GM23248 (cell line): ENCODE data around the gene HHIPL1. TPM values are rescaled to one million over a fixed set of nuclear protein-coding genes. Genes with fewer than 3 reads are reported as not detected.

Experiments
- DNase-seq: peaks from one replicate; pipeline ENCODE4 v3.0.0-alpha.2; 2015
- H2AFZ ChIP-seq: fragments of 200-600 bp; sonication (generic); 2 replicates; pipeline ENCODE4 v1.6.1; 2016; ENCODE audit warnings: antibody characterized with exemption
- H3F3A ChIP-seq: fragments of 200-600 bp; sonication (generic); 2 replicates; pipeline ENCODE4 v1.6.1; 2016; ENCODE audit warnings: mild to moderate bottlenecking, antibody characterized with exemption, mixed run types; ENCODE audit not compliant: insufficient read depth
- H3K27ac ChIP-seq: fragments of 200-600 bp; sonication (generic); 2 replicates; pipeline ENCODE4 v1.5.1; 2016; ENCODE audit warnings: mild to moderate bottlenecking
- H3K27me3 ChIP-seq: fragments of 200-600 bp; sonication (generic); replicated peaks from 2 replicates; pipeline ENCODE4 v1.6.1; 2016; ENCODE audit warnings: mild to moderate bottlenecking; ENCODE audit not compliant: insufficient read depth
- H3K36me3 ChIP-seq: fragments of 200-600 bp; sonication (generic); 2 replicates; pipeline ENCODE4 v1.6.1; 2016; ENCODE audit warnings: low read depth, mild to moderate bottlenecking
- H3K4me1 ChIP-seq: fragments of 200-600 bp; sonication (generic); 2 replicates; pipeline ENCODE4 v1.6.1; 2016; ENCODE audit warnings: mild to moderate bottlenecking; ENCODE audit not compliant: insufficient read depth
- H3K4me2 ChIP-seq: fragments of 200-600 bp; sonication (generic); one replicate; pipeline ENCODE4 v1.6.1; 2016; ENCODE audit warnings: mild to moderate bottlenecking; ENCODE audit not compliant: unreplicated experiment
- H3K4me3 ChIP-seq: fragments of 200-600 bp; sonication (generic); 2 replicates; pipeline ENCODE4 v1.5.1; 2016; ENCODE audit warnings: mild to moderate bottlenecking
- H3K79me2 ChIP-seq: fragments of 200-600 bp; sonication (generic); 2 replicates; pipeline ENCODE4 v1.6.1; 2016; ENCODE audit warnings: mild to moderate bottlenecking; ENCODE audit not compliant: insufficient read depth
- H3K9ac ChIP-seq: fragments of 200-600 bp; sonication (generic); 2 replicates; pipeline ENCODE4 v1.6.1; 2016; ENCODE audit warnings: mild to moderate bottlenecking
- H3K9me2 ChIP-seq: fragments of 200-600 bp; sonication (generic); 2 replicates; pipeline ENCODE4 v1.6.1; 2016; ENCODE audit warnings: mixed run types, mild to moderate bottlenecking, moderate library complexity; ENCODE audit not compliant: insufficient read depth
- H3K9me3 ChIP-seq: fragments of 200-600 bp; sonication (generic); one replicate; pipeline ENCODE4 v1.6.1; 2017; ENCODE audit warnings: low read depth
- H4K20me1 ChIP-seq: fragments of 200-600 bp; sonication (generic); 2 replicates; pipeline ENCODE4 v1.6.0; 2016; ENCODE audit not compliant: insufficient read depth
- EZH2 ChIP-seq: fragments of 200-600 bp; sonication (generic); IDR thresholded peaks from 2 replicates; pipeline ENCODE4 v1.6.1; 2018; ENCODE audit warnings: antibody characterized with exemption, mild to moderate bottlenecking; ENCODE audit not compliant: insufficient read depth, poor library complexity, severe bottlenecking
- EZH2phosphoT487 ChIP-seq: fragments of 200-600 bp; sonication (generic); IDR thresholded peaks from 2 replicates; pipeline ENCODE4 v1.6.1; 2018; ENCODE audit warnings: antibody characterized with exemption, moderate library complexity, mild to moderate bottlenecking, low read depth; ENCODE audit not compliant: insufficient read depth
- WGBS, 2 experiments: methylation state at CpG; one replicate each; pipeline ENCODE4 v1.1.6; 2015 to 2017; ENCODE audit warnings: low lambda C conversion rate in 2 of 2, low coverage in 1 of 2; ENCODE audit errors: missing lambda C conversion rate in 2 of 2; 5-methylcytosine and 5-hydroxymethylcytosine counted together
- in situ Hi-C: fragments of 300-500 bp; cut with MboI; formaldehyde crosslinking; loops from 2 replicates; pipeline ENCODE4 v1.15.0; 2020
- polyA plus RNA-seq: library from polyadenylated mRNA; unstranded; fragments of >200 nt; fragmentation: Nextera tagmentation; extraction: Ambion mirVana; gene quantifications from 2 replicates; pipeline ENCODE4 v1.2.1, GENCODE V29; 2016
- total RNA-seq: library from RNA; depleted of rRNA; stranded (reverse); fragments of >200 nt; shearing (Covaris generic); gene quantifications from 2 replicates; pipeline ENCODE4 v1.2.3, GENCODE V29; 2014

Gene HHIPL1
- total and polyA plus RNA-seq, 2 experiments from 2014 or later, result 6.5 to 11.3 TPM

GRCh38 chr14:99619835-99620834, 24.8 kb upstream of the HHIPL1 start:
- H2AFZ ChIP-seq, result peak overlapping the region; percentile 67
- H3K9ac ChIP-seq, result peak overlapping the region; percentile 35; the same call in 1 of the 2 replicates
- H3K27ac ChIP-seq, result peak overlapping the region; percentile 20

DNA sequence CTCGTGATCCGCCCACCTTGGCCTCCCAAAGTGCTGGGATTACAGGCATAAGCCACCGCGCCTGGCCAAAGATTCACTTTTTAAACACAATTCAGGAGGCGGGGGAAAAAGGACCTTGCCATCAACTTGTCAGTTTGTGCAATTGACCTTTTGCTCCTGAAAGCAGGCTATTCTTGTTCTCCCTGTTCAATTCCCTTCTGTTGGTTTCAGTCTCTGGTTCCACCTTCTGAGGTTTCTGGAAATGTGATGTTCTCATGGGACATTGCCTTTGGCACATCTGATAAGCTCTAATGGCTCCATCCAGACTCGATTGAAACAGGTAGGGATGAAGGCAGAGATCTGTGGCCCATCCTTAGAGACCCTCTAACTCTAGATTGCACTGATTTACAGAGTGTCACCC, 23.0 kb upstream of the HHIPL1 start:
- in situ Hi-C loops, result loop anchor here (5.0 kb wide), 1 partner anchor 100 kb away; no protein-coding TSS in a partner anchor
- Histone ChIP-seq H4K20me1 (no peaks in the 10 kb centered on the region), H3K4me2 (no peak overlapping the region), H3K27ac (no peak overlapping the region; the same call in 1 of the 2 replicates), H3K9me3 (no peaks in the 10 kb centered on the region), H3K4me1 (peaks cover 38% of the 10 kb centered on the region), H3K79me2 (no peaks in the 10 kb centered on the region), H3K9me2 (no peaks in the 10 kb centered on the region), H3F3A (peaks cover 21% of the 10 kb centered on the region), H3K4me3 (no peak overlapping the region), H2AFZ (no peak overlapping the region), H3K36me3 (no peaks in the 10 kb centered on the region), H3K9ac (no peak overlapping the region), H3K27me3 (no peaks in the 10 kb centered on the region)
- WGBS, 2 experiments, result 90 to 94% methylated on average over 6 of the region's 6 CpGs
- DNase-seq, result no peak
- no peak for TF ChIP-seq EZH2
- no peak for TF ChIP-seq EZH2phosphoT487

More at GRCh38 chr14:99619835-99620834, 24.8 kb upstream of the HHIPL1 start:
- Histone ChIP-seq H3K79me2 (no peaks in the 10 kb centered on the region), H3K36me3 (no peaks in the 10 kb centered on the region), H3K27me3 (no peaks in the 10 kb centered on the region), H4K20me1 (no peaks in the 10 kb centered on the region), H3K4me3 (no peak overlapping the region), H3K4me2 (peak overlapping the region; percentile 35), H3K9me3 (no peaks in the 10 kb centered on the region), H3K4me1 (peaks cover 38% of the 10 kb centered on the region), H3F3A (peaks cover 21% of the 10 kb centered on the region), H3K9me2 (no peaks in the 10 kb centered on the region)
- DNase-seq, result peak; percentile 86
- in situ Hi-C loops, result loop anchor here (5.0 kb wide), 1 partner anchor 98 kb away; no protein-coding TSS in a partner anchor
- TF ChIP-seq EZH2 (no peak), EZH2phosphoT487 (no peak)
- 30 to 32% methylated on average over 13 of the region's 13 CpGs for WGBS, 2 experiments

- no peak for DNase-seq
- no peak overlapping the region for H3K4me2 ChIP-seq
- no peaks in the 10 kb centered on the region for H3K27me3 ChIP-seq
- H4K20me1 ChIP-seq, result no peaks in the 10 kb centered on the region
- no peak overlapping the region for H3K4me3 ChIP-seq
- TF ChIP-seq EZH2phosphoT487 (no peak), EZH2 (no peak)
- peaks cover 38% of the 10 kb centered on the region for H3K4me1 ChIP-seq
- peaks cover 21% of the 10 kb centered on the region for H3F3A ChIP-seq
- no peaks in the 10 kb centered on the region for H3K79me2 ChIP-seq
- peak overlapping the region; percentile 70; the same call in 1 of the 2 replicates for H3K27ac ChIP-seq
- no peaks in the 10 kb centered on the region for H3K36me3 ChIP-seq
- H3K9me2 ChIP-seq, result no peaks in the 10 kb centered on the region
- no peak overlapping the region for H2AFZ ChIP-seq
- H3K9me3 ChIP-seq, result no peaks in the 10 kb centered on the region
- no peak overlapping the region for H3K9ac ChIP-seq
- WGBS, 2 experiments, result 74 to 80% methylated on average over 6 of the region's 6 CpGs
- in situ Hi-C loops, result loop anchor here (5.0 kb wide), 1 partner anchor 102 kb away; no protein-coding TSS in a partner anchor
Measured at GRCh38 chr14:99624024-99624423, 20.9 kb upstream of the HHIPL1 start.

GRCh38 chr14:99624971-99625370, 20.0 kb upstream of the HHIPL1 start:
- in situ Hi-C loops, result loop anchor here (5.0 kb wide), 1 partner anchor 103 kb away; no protein-coding TSS in a partner anchor
- Histone ChIP-seq H2AFZ (no peak overlapping the region), H3K4me3 (no peak overlapping the region), H3K9me2 (no peaks in the 10 kb centered on the region), H3K4me1 (peaks cover 31% of the 10 kb centered on the region), H3K4me2 (no peak overlapping the region), H3K9me3 (no peaks in the 10 kb centered on the region), H4K20me1 (no peaks in the 10 kb centered on the region), H3K9ac (no peak overlapping the region), H3K27ac (no peak overlapping the region), H3K36me3 (no peaks in the 10 kb centered on the region), H3K27me3 (no peaks in the 10 kb centered on the region), H3K79me2 (no peaks in the 10 kb centered on the region), H3F3A (peaks cover 21% of the 10 kb centered on the region)
- no peak for TF ChIP-seq EZH2phosphoT487
- no peak for TF ChIP-seq EZH2
- no peak for DNase-seq
- 88 to 92% methylated on average over 11 to 13 of the region's 13 CpGs for WGBS, 2 experiments
